NCI-H2227 treated with DMSO at 0.1 percent for 48 hours (cell line): Measurements from ENCODE around the gene COCH.
"Not testable (repeated sequence)": the region's sequence is repeated elsewhere in the genome, so short reads cannot be mapped to it uniquely, and the experiment has no call there.

Experiments used
- DNase-seq: peaks from one replicate; lab custom pipeline; 2025; lab: John Stamatoyannopoulos, UW

COCH gene

DNA sequence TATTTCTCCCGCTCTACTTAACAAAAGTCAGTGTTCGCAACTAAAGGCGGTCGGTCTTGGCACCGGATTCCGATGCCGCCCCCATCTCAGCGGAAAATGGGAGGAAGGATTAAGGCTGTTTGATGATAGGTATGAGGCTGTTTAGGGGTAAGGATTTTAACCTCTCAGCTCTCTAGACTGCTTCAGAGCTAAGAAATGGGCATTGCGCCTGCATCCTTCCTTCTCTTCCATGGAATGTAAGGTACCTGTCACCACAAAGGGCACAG lies 1.4 kb downstream of the COCH start:
- DNase-seq = no peak

DNA sequence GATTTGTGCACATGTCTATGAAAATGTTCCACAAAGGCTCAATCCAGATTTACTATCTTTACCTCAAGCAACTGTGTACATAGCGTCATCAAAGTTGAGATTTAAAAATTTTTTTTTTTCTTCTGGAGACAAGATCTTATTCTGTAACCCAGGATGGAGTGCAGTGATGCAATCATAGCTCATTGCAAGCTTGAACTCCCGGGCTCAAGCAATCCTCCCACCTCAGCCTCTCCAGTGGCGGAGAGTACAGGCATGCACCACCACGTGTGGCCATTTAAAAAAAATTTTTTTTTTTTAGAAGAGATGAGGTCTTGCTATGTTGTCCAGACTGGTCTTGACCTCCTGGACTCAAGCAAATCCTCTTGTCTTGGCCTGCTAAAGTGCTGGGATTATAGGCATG lies 2.3 kb downstream of the COCH start:
- no peak for DNase-seq

DNA sequence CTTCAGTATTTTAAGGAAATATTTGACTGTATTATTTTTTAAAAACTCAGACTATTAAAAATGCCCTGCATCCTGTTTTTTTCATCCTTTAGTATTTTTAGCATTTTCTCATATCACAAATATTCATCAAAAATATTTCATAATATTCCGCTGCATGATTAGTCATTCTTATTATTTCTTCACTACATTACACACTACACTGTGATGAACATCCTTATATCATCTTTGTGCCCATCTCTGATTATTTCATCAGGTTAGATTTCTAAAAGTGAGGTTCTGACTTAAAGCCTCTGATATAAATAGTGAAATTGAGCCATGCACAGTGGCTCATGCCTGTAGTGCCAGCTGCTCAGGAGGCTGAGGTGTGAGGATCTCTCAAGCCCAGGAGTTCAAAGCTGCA lies 8.1 kb downstream of the COCH start:
- no peak for DNase-seq

DNA sequence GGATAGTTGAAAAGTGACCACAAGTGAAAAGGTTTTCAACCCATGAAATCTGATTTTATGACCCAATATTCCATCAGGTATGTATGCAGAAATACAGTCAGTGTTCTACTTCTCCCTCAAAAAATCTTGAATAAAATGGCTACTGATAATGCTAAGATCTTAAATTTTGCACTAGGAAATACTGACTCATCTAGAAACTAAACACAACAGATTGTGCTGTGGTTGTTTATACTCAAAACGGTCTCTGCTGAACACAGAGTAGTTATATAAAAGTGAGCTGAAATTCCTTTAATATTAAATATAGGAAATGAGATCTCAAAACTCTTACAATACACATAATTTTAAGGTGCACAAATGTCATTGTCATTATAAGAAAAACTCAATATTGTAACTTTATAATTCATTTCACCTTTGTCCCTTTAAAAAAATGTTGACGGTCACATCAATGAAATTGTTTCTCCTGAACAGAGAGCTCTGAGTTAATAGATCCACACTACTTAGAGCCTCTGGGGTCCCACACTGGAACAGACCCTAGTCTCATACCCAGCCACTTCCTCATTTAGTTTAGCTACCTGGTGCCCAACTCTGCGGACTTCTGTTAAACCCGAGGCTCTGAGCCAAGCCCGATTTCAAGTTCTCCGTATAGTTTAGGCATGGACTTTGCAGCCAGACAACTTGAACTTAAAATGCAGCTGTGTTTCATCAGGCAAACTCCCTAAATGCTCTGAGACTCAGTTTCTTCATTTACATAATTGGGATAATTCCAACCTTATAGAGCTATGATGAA lies 9.3 kb downstream of the COCH start:
- DNase-seq = no peak

DNA sequence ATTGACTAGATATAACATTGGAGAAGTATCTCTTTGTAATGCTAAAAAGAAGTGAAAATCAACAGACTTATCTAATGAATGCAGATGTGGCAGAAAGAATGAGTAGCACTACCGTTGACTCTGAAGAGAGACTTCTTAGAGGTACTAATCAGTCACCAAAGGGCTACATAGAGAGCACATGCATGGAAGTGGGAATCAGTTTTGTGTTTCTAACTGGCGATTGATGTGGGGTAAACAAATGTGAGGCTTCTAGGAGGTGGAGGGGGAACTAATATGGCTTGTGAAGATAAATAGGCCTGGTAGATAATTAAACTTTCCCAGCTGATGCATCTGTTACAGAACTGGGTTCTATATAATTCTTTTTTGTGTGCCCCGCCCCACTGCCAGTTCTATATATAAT lies 10.5 kb downstream of the COCH start:
- no peak for DNase-seq

DNA sequence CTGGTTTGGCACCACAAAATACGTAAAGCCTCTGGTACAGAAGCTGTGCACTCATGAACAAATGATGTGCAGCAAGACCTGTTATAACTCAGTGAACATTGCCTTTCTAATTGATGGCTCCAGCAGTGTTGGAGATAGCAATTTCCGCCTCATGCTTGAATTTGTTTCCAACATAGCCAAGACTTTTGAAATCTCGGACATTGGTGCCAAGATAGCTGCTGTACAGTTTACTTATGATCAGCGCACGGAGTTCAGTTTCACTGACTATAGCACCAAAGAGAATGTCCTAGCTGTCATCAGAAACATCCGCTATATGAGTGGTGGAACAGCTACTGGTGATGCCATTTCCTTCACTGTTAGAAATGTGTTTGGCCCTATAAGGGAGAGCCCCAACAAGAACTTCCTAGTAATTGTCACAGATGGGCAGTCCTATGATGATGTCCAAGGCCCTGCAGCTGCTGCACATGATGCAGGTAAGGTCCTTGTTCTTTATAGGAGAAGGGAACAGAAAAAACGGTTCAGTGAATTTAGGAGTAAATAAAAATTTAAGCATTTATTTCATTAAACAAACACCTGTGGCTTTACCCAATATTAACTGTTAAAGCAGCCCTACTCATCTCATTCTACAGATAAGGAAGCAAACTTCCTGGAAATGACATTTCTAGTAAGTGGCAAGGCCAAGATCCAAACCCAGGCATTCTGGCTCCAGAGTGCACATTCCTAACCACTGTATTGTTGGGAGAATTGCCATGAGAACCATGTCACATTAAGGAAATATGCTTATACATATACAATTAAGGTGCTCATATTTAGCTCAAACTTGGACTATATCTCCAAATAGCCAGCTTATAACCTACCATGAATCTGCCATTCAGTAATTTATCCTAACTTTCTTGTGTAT lies 11.7 kb downstream of the COCH start:
- no peak for DNase-seq

DNA sequence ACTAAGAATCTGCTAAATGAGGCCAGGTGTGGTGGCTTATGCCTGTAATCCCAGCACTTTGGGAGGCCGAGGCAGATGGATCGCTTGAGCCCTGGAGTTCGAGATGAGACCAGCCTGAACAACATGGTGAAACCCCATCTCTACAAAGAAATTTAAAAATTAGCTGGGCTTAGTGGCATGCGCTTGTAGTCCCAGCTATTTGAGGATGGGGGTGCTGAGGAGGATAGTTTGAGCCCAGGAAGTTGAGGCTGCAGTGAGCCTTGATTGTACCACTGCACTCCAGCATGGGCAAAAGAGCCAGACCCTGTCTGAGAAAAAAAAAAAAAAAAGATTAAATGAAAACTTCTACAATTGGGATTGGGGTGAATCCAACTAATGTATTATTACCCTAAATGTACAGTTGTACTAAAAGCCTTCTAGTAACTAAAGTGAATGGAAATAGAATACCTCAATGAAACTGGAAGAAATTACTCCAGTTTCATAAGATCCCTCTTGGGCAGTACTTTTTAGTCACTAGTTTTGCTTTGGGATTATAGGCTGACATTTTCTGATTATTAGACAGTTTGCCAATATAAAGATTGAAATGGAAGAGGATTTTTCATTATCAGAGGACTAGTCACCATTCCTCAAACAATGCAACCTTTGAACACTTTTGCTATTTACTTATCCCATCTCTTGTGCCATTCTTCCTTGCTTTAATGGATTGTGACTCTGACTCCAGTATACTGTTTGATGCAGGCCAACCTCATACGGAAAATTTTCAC lies 14.3 kb downstream of the COCH start:
- no peak for DNase-seq

DNA sequence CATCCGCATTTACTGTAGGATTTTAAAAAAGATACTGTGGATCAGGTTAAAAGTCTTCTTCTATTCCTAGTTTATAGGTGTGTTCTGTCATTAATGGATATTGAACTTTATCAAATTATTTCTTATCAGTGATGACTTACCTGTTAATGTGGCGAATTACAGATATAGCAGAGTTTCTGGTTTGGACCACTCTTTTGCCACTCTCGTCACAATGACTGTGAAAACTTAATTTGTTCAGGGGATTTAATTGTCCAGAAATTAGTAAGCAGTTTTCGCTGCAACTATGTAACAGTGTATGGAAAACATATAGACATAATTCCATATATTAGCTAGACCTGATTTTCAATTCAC lies 14.9 kb downstream of the COCH start:
- DNase-seq = no peak

DNA sequence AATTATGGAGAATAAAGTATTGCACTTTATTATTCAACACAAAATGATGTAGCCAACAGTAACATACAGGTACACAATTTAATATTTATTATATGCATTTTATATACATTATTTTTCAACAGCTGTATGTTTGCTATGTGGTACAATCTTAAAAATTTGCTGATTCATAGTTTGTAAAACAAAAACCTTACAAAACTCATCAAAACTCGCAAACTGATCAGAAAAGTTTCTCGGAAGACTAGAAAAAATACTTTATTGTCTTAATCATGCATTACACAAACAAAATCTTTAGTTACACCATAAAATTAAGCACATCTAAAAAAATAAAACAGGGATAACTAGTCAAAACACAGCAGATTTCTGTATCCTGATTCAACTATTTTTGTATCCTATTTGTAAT lies 19.5 kb downstream of the COCH start:
- no peak for DNase-seq

DNA sequence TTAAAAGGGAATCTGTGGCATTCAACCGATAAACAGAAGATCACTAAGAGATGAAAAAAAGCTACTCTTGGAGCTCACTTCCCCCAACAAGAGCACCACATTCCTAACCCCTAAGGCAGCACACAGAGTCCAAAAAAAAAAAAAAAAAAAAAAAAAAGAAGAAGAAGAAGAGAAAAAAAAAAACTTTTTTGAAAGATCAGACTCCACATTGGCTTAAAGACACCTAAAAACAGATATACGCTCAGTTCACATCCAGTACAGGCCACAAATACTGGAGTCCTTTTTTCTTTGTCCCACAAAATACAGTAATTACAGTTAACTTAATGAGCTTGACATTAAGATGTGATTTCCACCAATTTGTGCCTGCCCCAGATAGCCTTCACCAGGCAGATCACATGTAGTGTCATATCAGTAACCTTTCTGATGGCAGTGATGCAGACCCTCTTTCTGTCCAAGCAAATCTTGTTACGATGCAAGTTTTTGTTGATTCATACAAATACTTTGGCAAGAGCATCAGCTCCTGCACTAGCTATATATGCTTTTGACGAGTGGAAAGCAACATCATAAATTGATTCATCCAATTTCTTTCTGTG lies 20.7 kb downstream of the COCH start:
- DNase-seq = no peak

DNA sequence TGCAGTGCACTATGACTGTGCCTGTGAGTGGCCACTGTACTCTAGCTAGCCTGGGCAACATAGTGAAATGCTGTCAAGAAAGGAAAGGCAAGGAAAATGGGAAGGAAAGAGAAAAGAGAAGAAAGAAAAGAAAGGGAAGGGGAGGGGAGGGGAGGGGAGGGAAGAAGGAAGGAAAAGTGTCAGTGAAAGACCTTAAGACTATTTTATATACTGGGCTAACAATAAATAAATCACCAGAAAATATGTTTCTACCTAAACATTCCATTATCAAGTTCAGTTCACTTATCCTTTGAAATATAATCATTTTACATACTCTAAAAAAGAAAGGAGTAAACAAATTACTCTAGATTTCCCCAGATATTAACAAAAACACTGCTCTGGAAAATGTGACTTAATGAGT lies 22.1 kb downstream of the COCH start:
- DNase-seq = no peak

DNA sequence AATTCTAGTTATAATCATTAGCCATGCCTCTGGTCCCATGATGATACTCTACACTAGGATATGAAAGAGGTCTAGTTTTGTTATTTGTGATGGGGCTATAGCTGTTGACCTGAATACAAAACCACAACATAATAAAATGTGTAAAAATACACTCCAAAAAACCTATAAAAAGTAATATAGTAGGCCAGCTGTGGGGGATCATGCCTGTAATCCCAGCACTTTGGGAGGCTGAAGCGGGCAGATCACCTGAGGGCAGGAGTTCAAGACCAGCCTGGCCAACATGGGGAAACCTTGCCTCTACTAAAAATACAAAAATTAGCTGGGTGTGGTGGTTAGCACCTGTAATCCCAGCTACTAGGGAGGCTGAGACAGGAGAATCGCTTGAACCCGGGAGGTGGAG lies 22.8 kb downstream of the COCH start:
- DNase-seq = not testable (repeated sequence)

DNA sequence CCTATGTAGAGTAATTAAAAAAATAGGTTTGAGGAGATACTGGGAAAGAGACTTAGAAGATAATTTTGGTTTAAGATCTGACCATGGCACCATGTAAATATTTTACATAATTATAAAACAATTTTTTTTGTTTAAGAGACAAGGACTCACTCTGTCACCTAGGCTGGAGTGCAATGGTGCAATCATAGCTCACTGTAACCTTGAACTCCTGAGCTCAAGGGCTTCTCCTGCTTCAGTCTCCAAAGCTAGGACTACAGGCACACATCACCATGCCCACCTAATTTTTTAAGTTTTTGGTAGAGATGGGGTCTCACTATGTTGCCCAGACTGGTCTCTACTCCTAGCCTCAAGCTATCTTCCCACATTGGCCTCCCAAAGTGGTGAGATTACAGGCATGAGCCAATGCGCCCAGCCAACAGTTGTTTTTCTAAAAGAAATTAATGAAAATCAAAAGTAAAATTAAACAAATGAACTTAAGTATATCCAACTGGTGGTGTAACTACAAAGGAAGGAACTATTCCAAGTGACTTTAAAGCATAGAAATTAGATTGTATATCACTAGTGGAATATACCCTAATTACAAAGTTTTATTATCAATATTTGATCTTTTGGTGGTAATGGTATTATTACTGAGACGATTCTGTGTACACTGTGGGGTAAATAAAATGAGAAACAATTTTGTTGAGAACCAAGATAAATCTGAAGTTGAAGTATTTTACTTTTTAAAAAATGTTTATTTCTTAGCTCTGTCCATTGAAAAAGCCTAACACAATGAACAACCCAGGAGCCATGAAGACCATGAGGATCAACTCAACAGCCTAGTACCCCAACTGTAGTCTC lies 29.1 kb downstream of the COCH start:
- no peak for DNase-seq

DNA sequence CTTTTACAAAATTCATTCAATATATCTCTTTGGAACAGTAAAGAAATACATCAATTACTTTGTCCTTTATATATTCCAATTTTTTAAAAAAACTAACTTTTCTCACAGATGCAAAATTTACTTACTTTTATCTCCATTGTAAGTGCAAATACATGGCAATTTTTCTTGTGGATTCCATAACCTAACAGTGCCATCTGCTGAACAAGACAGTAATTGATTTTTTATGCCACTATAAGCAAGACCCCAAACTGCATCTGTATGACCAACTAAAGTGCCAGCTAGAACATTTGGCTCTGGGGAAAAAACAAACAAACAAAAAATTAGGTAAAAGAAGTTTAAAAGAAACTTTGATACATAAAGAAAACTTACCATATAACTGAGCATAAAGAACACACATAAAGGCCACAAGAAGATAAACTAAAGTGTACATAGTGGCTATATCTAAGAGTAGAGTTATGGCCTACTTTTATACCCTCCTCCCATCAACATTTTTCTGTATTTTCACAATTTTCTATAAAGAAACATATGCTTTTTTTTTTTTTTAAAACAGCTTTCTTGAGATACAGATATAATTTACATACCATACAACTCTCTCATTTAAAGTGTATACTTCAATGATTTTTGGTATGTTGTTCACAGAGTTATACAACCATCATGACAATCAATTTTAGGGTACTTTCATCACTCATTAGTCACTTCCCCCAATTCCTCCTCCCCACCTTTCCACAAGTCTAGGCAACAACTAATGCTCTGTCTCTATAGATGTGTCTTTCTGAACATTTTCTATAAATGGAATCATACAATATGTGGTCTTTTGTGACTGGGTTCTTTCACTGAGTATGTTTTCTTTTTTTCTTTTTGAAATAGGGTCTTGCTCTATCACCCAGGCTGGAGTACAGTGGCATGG lies 32.6 kb downstream of the COCH start:
- DNase-seq = peak; percentile 61

DNA sequence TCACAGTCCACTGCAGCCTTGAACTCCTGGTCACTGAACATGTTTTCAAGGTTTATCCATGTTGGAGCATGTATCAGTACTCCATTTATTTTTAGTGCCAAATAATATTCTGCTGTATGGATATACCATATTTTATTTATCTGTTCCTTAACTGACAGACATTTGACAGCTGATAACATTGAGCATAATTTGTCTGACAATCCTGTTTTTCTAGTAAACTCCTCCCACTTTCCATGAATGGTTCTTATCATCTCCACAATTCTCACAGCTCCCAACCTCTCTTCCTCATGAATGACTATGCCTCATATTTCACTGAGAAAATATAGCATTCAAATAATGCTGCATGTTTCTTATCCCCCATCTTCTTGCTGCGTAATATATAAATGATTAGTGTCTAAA lies 33.3 kb downstream of the COCH start:
- no peak for DNase-seq

DNA sequence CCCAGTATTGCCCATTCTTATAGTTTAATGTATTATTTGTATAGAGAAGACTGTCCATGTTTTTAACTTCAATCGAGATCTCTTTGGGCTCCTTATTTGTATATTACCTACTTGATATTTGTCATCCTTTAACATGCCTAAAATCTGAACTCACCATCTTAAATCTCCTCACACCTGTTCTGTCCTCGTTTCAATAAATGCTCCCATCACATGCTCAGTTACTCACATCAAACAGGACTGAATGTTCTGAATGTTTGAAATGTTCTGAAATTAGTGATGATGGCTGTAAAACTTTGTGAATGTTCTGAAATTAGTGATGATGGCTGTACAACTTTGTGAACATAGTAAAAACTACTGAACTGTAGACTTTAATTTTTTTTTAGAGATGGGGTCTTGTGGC lies 34.5 kb downstream of the COCH start:
- no peak for DNase-seq

DNA sequence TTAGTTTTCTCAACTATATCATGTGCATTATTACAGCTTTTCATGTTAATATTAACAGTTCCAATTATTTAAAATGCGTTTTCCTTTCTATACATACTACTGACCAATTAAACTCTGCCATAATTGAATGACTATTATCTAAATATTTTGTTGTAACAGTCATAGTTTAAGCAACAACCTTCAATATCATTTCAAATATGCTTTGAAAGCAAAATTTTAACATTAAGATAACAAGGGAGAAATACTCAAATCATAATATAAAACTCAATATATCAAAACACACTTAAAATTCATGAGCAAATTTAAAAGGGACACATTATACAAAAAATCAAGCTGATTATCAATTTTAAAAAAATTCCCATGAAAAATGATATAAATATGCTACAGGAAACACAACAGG lies 40.5 kb downstream of the COCH start:
- DNase-seq = no peak

DNA sequence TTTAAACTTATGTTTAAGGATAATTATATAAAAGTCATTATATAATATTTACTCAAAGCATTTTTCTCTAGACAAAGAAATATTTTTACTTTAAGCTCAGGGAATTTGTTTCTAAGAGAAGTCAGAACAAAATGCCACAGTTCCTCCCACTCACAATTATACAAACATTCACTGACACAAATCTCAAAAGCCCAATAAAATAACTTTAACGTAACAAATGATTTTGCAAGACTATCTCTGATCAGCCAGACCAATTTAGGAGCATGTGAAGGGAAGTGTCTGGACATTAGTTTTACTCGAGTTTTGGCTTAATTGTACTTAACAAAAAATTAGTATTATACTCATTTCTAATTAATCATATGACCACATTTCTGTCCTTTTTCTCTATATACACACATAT lies 41.2 kb downstream of the COCH start:
- no peak for DNase-seq

DNA sequence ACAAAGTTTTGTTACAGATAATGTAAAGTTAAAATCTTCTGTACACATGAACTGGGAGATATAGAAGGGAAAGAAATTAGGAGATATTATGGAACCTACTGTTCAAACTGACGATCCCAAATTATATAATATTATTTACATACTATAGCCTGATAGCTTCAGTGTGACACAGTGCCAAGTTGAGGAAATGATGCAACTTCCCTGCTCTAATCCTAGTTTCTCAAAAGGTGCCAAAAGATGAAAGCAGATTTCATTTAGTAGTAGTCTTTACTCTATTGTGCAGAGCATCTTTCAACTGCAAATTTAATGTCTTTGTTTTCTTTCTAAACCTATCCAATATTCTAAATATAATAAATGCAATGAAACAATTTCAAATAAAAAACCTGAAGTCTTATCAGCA lies 46.9 kb downstream of the COCH start:
- no peak for DNase-seq

DNA sequence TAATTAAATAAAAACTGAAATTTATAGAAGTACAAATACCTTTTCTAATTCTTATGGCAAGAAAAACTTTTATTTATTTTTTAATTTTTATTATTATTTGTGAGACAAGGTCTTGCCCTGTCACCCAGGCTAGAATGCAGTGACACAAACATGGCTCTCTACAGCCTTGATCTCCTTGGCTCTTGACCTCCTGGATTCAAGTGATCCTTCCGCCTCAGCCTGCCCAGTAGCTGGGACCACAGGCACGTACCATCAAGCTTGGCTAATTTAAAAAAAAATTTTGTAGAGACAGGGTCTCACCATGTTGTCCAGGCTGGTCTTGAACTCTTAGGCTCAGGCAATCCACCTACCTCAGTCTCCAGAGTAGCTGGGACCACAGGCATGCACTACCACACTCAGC lies 47.4 kb downstream of the COCH start:
- DNase-seq = no peak

DNA sequence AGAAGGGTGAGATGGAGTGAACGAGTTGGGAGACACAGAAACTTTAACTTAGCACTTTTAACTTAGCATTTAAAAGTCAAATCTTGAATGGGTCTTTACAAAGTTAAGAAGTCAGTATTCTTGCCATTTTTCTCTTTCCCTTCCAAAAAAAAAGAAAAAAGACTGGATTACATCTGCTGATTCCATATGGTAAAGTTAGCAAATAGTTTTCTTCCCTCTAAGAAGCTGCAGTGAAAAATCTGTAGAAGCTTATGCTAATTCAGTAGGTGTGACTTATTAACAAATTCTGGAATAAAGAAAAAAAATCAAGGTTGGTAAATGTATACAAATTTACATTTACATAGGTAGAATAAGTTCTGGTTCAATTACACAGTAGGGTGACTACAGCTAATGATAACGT lies 50.9 kb downstream of the COCH start:
- no peak for DNase-seq
